ENCODE measurements around the gene CHTF18.
"Not testable (repeated sequence)": the region's sequence is repeated elsewhere in the genome, so short reads cannot be mapped to it uniquely, and the experiment has no call there.

Gene CHTF18

DNA sequence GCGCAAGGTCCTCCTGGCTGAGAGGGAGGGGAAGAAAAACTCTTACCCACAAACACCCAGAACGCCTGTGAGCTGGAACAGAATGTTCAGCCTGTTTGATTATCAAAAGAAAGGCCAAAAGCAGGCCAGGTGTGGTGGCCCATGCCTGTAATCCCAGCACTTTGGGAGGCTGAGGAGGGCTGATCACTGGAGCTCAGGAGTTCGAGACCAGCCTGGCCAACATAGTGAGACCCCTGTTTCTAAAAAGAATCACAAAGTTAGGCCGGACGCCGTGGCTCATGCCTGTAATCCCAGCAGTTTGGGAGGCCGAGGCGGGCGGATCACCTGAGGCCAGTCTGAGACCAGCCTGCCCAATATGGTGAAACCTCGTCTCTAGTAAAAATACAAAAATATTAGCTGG is 12.1 kb upstream of the CHTF18 start:
- not testable (repeated sequence) for DNase-seq (ENCODE audit: low spot score)

DNA sequence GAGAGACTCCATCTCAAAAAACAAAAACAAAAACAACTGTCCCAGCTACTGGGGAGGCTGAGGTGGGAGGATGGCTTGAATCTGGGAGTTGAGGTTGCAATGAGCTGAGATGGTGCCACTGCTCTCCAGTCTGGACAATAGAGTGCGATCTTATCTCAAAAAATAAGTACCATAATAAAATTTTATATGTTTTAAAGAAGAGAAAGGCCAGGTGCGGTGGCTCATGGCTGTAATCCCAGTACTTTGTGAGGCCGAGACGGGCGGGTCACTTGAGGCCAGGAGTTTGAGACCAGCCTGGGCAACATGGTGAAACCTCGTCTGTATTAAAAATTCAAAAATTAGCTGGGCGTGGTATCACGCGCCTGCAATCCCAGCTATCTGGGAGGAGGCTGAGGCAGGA is 11.6 kb upstream of the CHTF18 start:
- no peak for DNase-seq (ENCODE audit: low spot score)

DNA sequence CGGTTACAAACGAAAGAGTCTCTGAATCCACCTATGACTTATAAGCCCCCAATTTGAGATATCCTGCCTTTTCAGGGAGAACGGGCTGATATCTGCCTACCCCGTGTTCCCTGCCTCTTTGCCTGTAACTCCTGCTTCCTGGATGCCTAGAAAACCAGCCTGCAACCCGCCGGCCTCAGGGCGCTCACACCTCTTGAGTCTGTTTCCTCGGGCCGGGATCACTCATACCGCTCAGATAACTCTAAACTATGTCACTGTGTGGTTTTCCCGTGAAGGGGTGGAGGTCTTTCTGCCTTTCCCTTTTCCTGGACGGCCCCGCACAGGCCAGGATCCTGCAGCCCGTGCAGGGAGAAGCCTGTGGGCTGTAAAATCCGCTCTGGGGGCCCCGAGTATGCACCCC is 10.6 kb upstream of the CHTF18 start:
- DNase-seq (ENCODE audit: low spot score): no peak

GRCh38 chr16:778447-778846 is 10.0 kb upstream of the CHTF18 start:
- no peak for DNase-seq (ENCODE audit: low spot score)

DNA sequence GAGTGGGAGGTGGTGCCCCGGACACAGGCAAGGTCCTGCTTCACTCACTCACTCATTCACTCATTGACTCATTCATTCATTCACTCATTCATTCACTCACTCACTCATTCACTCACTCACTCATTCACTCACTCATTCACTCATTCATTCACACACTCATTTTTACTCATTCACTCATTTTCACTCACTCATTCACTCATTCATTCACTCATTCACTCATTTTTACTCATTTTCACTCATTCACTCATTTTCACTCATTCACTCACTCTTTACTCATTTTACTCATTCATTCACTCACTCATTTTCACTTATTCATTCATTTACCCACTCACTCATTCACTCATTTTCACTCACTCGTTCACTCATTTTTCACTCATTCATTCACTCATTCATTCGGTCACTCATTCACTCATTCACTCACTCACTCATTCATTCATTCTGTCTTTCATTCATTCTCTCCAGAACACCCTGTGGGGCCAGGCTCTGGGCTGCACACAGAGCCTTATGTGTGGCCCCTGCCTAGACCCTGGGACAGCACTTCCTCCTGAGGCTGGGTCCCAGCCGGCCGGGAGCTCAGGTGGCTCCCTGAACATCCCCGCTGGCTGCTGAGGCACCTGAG is 9.4 kb upstream of the CHTF18 start:
- DNase-seq (ENCODE audit: low spot score): no peak

DNA sequence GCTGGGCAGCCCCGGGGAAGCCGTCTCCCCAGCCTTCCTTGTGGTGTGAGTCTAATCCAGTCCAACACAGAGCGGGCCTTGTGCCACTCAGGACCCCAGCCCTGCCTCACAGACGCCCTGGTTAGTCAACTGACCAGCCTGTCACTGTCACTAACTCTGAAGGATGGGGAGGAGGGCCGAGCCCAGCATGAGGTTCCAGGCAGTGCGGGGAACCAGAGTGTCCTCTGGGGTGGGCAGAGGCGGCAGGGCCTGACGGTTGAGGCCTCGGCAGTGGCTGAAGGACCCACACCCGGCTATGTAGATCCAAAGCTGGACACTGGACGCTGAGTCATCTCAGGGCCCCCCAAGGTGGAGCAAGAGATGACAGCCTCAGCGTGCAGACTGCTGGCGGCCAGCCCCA is 8.9 kb upstream of the CHTF18 start:
- no peak for DNase-seq (ENCODE audit: low spot score)

DNA sequence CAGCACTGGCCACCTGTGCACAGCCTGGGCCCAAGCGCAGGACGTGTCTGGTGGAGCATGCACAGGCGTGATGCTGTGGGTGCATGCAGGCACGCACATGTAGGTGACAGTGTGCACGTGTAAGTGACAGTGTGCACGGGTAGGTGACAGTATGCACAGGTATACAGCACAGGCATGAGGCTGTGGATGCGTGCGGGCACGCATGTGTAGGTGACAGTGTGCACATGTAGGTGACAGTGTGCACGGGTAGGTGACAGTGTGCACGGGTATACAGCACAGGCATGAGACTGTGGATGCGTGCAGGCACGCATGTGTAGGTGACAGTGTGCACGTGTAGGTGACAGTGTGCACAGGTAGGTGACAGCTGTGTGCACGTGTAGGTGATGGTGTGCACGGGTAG is 8.1 kb upstream of the CHTF18 start:
- DNase-seq (ENCODE audit: low spot score): no peak

- DNase-seq (ENCODE audit: low spot score): no peak
These were observed 6.9 kb upstream of the CHTF18 start for GRCh38 chr16:781346-782010.

DNA sequence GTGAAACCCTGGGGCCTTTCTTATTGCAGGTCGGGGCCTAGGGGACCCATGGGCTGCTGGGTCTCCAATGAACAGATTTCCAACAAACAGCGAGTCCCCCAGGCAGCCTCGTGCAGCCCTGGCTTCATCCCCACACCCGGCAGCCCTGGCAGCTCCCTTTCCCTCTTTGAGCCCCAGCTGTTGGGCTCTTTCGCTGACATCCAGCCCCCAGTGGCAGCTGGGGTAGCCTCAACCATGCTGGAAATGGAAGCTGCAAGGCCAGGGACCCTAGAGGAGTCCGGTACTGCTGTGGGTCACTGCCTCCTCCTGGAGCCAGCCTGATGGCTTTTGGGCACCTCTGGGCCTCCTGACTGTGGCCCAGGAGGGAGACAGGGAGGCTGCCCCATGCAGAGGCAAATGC is 6.2 kb upstream of the CHTF18 start:
- DNase-seq (ENCODE audit: low spot score): no peak

- no peak for DNase-seq (ENCODE audit: low spot score)
These were observed 5.5 kb upstream of the CHTF18 start for GRCh38 chr16:782766-783403.

- no peak for DNase-seq (ENCODE audit: low spot score)
These were observed 4.8 kb upstream of the CHTF18 start for GRCh38 chr16:783404-784161.

- DNase-seq (ENCODE audit: low spot score): no peak
These were observed 4.0 kb upstream of the CHTF18 start for GRCh38 chr16:784431-784830.

DNA sequence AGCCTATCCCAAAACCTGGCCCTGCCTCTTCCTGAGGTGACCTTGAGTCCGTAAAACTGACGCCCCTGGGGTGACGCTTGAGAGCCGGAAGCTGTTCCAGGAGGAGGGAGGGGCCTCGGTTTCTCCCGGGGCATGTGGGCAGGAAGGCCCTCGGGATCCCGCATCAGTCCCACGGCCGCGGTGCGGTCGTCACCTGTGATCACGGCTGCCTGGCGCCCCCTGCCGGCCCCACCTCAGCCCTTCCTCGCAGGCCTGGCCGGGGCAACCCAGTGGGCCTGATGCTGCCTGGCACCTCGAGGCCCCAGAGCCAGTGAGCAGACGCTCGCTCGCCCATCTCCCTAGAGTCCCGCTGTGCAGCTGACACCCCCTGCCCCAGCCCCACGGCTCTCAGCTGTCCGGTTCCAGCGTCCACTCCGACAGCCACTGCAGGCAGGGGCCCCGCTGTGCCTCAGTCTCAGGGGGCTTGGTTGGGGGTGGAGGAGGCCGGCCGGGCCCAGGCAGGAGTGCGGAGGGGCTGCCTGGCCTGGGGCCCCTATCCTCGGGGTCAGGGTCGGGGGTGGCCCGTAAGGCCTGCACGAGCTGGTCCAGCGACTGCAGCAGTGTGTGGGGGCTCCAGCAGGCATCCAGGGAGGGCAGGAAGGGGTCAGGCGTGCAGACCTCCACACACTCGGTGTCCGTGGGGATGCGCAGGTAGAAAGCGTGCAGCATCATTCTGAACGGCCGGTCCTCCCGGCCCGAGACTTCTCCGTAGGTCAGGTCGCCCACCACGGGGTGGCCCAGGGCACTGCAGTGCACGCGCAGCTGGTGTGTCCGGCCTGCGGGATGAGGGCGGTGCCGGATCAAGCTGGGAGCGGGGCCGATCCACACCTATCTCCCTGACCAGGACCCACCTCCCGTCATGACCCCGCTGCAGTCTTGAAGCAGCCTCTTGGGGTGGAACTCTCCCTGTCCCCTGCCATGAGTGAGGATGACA is 2.6 kb upstream of the CHTF18 start:
- peak; percentile 82 for DNase-seq (ENCODE audit: low spot score)

DNA sequence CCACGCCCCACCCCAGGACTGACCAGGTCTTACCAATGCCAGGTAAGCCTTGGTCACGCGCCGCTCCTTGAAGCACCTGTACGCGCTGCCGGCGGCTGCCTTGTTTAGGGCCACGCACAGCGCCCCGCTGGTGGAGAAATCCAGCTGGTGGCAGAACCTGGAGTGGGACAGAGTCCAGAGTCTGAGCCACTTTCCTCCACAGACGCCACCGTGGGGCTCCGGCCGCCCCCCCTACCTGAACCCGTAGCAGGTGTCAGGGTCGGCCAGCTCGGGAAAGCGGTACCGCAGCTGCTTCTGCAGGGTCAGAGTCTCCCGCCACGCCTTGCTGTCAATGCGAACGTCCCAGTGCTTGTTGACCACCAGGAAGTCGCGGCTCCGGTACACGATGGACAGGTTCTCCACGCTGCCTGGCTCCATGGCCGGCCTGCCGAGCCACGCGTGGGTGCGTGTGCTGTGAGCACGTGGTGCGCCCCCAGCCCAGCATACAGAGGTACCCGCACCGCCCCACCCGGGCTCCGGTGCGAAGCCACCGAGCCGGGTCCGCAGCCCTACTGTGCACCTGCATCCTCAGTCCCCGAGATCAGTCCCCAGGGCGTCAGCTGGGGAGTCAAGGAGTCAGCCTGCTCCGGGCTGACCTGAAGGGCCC is 976 bp upstream of the CHTF18 start:
- DNase-seq (ENCODE audit: low spot score): no peak

DNA sequence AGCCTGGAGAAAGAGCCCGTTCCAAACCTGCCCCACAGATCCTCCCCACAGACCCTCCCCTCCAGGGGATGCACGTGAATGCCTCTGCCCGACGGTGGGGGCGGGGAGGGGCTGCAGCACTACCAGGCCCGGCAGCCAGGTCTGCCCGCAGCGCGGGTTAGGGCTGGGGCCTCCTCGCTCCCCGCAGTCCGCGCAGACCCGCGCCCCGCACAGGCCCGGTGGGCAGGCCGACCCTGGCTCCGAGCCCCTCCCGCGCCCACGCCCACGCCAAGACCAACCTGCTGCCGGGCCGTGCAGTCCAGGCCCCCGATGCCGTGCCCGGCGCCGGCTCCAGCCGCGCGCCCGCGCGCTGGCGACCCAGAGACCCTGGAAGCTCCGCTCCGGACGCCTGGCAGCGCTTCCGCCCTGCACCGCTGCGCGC is 432 bp upstream of the CHTF18 start, which contains the start of gene RPUSD1:
RPUSD1 (minus strand) TSS at position 404 of the 421 bp plus-strand sequence. CDS start 644 bp downstream, outside the sequence.
- no peak for DNase-seq (ENCODE audit: low spot score)

- no peak for DNase-seq (ENCODE audit: low spot score)
These were observed 901 bp downstream of the CHTF18 start for GRCh38 chr16:789191-789850.

DNA sequence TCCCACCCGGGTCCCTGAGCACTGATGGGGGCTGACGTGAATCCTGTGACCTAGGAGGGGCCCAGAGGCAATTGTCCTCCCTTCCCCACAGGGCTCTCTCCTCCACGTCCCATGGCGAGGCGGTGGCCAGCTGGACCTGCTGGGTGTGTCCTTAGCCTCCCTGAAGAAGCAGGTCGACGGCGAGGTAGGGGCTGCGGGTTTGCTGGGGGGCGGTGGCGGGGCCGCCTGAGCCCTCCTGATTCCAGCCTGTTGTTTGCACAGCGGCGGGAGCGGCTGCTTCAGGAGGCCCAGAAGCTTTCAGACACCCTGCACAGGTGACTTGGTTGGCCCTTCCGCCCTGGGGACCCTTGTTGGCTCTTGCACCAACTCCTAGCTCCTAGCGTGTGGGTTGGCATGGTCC is 1.7 kb downstream of the CHTF18 start:
- no peak for DNase-seq (ENCODE audit: low spot score)

DNA sequence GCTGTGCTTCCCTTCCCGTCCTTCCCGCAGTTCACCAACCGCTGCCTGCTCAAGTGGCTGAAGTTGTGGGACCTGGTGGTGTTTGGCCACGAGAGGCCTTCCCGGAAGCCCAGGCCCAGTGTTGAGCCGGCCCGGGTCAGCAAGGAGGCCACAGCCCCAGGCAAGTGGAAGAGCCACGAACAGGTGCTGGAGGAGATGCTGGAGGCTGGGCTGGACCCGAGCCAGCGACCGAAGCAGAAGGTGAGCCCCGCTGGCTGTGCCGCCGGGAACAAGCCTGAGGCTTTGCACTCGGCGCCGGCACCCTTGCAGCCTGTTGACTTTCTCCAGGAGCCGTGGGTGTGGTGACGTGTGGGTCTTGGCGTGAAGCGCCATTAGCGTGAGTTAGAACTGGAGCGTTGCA is 2.7 kb downstream of the CHTF18 start:
- DNase-seq (ENCODE audit: low spot score): no peak

GRCh38 chr16:792221-792995 is 4.0 kb downstream of the CHTF18 start:
- DNase-seq (ENCODE audit: low spot score): no peak

DNA sequence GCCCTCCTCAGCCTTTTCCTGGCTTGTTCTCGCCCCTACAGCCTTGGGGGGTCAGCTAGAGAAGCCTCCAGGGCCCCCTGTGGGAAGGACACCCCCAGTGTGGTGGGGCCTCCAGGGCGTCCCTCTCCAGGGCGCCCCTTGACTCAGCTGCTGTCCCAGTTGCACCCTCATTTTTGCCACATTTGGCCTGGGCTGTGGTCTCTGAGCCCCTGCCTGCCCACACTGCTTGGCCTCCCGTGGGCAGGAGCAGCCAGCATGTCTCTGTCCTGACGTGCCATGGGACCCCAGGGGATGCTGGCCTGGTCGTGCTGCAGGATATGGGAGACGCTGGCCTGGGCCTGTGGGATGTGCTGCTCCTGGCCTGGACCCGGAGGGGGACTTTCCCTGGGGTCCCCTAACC is 5.0 kb downstream of the CHTF18 start:
- DNase-seq (ENCODE audit: low spot score): no peak
